BJ (cell line): ENCODE measurements around the gene HDAC5. TPM values are rescaled to one million over a fixed set of nuclear protein-coding genes. Genes with fewer than 3 reads are reported as not detected.

Source experiments
- CTCF ChIA-PET: fragments of 350-600 bp; formaldehyde crosslinking; extraction: SDS; loops from one replicate; lab custom pipeline; 2021; ENCODE audit warnings: antibody characterized with exemption, inconsistent platforms; lab: Yijun Ruan, JAX
- POLR2A ChIA-PET: fragments of 300-600 bp; sonication (Branson Sonifier 250); formaldehyde crosslinking; extraction: SDS; loops from one replicate; lab custom pipeline; 2021; ENCODE audit warnings: antibody characterized with exemption; lab: Charles Lee
- DNase-seq: peaks from one replicate; pipeline ENCODE4 v3.0.0-alpha.2; 2011; ENCODE audit warnings: low read depth
- H3K27me3 ChIP-seq: 2 replicates; pipeline ENCODE4 v1.6.0; 2011; ENCODE audit warnings: low read length; ENCODE audit not compliant: control insufficient read depth, insufficient read depth
- H3K36me3 ChIP-seq: 2 replicates; pipeline ENCODE4 v1.5.1; 2011; ENCODE audit warnings: low read length; ENCODE audit not compliant: control insufficient read depth, insufficient read depth
- H3K4me3 ChIP-seq: 2 replicates; pipeline ENCODE4 v1.5.1; 2011; ENCODE audit warnings: low read depth, mild to moderate bottlenecking, control low read depth, low read length
- CTCF ChIP-seq: IDR thresholded peaks from 2 replicates; pipeline ENCODE4 v1.5.1; 2011; ENCODE audit warnings: low read depth, mild to moderate bottlenecking, control low read depth, inconsistent platforms, low read length, moderate library complexity; ENCODE audit not compliant: insufficient read depth
- polyA plus RNA-seq: library from polyadenylated mRNA; depleted of rRNA; stranded (reverse); fragments of >200 nt; gene quantifications from 2 replicates; pipeline ENCODE4 v1.2.3, GENCODE V29; 2011

Gene HDAC5
- polyA plus RNA-seq, 1 experiment, result 102 TPM

- TF ChIP-seq CTCF, result no peak
- Histone ChIP-seq H3K4me3 (no peak overlapping the region), H3K36me3 (peaks cover 32% of the 10 kb centered on the region), H3K27me3 (no peaks in the 10 kb centered on the region)
- ChIA-PET POLR2A (interaction anchor here (0.9 to 1.0 kb wide), 2 partner anchors 29 to 88 kb away, joined by 3 to 5 read pairs; partner anchors contain the start of gene HDAC5), CTCF (interaction anchor here (0.9 to 3.0 kb wide), 3 partner anchors 11 to 28 kb away, joined by 3 to 18 read pairs (median 5); partner anchors contain the start of gene LSM12)
- DNase-seq, result no peak
These were observed 28.6 kb downstream of the HDAC5 start for GRCh38 chr17:44094701-44095387.

- POLR2A ChIA-PET, result interaction anchor here (0.6 kb wide), 1 partner anchor 15 kb away, joined by 3 read pairs; no protein-coding TSS in a partner anchor
These were observed 30.1 kb downstream of the HDAC5 start for GRCh38 chr17:44093231-44093900.

GRCh38 chr17:44092051-44092450 is 31.4 kb downstream of the HDAC5 start:
- no peaks in the 10 kb centered on the region for H3K27me3 ChIP-seq
- H3K36me3 ChIP-seq, result peaks cover 29% of the 10 kb centered on the region
- no peak for TF ChIP-seq CTCF
- CTCF ChIA-PET, result interaction anchor here (1.1 to 2.5 kb wide), 2 partner anchors 23 to 30 kb away, joined by 3 to 9 read pairs; no protein-coding TSS in a partner anchor
- DNase-seq, result no peak
- POLR2A ChIA-PET, result no interaction called here
- no peak overlapping the region for H3K4me3 ChIP-seq

More at GRCh38 chr17:44093231-44093900, 30.1 kb downstream of the HDAC5 start:
- peaks cover 28% of the 10 kb centered on the region for H3K36me3 ChIP-seq
- CTCF ChIA-PET, result no interaction called here
- no peak for DNase-seq
- no peaks in the 10 kb centered on the region for H3K27me3 ChIP-seq
- TF ChIP-seq CTCF, result no peak
- H3K4me3 ChIP-seq, result no peak overlapping the region

GRCh38 chr17:44091200-44091997 is 32.0 kb downstream of the HDAC5 start:
- CTCF ChIA-PET, result interaction anchor here (1.1 to 2.5 kb wide), 2 partner anchors 24 to 31 kb away, joined by 3 to 9 read pairs; no protein-coding TSS in a partner anchor
- H3K4me3 ChIP-seq, result no peak overlapping the region
- TF ChIP-seq CTCF, result no peak
- DNase-seq, result no peak
- POLR2A ChIA-PET, result no interaction called here
- H3K36me3 ChIP-seq, result peaks cover 30% of the 10 kb centered on the region
- no peaks in the 10 kb centered on the region for H3K27me3 ChIP-seq
